ENCODE measurements around the gene RAVER1. TPM values are rescaled to one million over a fixed set of nuclear protein-coding genes. Genes with fewer than 3 reads are reported as not detected.

The RAVER1 gene
- total RNA-seq, 1 donor from 2014 or later: 78.2 TPM

GRCh38 chr19:10295305-10295846, 38.0 kb downstream of the RAVER1 start:
- Mint-ChIP-seq H3K9me3 (no peaks in the 10 kb centered on the region), H3K27ac (ENCODE audit: unreplicated experiment) (no peak overlapping the region), H3K36me3 (ENCODE audit: low read depth) (no peaks in the 10 kb centered on the region), H3K27me3 (ENCODE audit: low read depth) (peaks cover 85% of the 10 kb centered on the region), H3K4me1 (peaks cover 18% of the 10 kb centered on the region), H3K4me3 (no peak overlapping the region)
- no peak for TF ChIP-seq CTCF (conservative IDR thresholded peaks at IDR 0.05)
- no peak for DNase-seq (ENCODE audit: low read depth, low spot score)

- H3K27ac Mint-ChIP-seq (ENCODE audit: unreplicated experiment): no peak overlapping the region
- no peaks in the 10 kb centered on the region for H3K9me3 Mint-ChIP-seq
- H3K4me3 Mint-ChIP-seq: no peak overlapping the region
- no peak for TF ChIP-seq CTCF (conservative IDR thresholded peaks at IDR 0.05)
- H3K27me3 Mint-ChIP-seq (ENCODE audit: low read depth): peaks cover 87% of the 10 kb centered on the region
- H3K36me3 Mint-ChIP-seq (ENCODE audit: low read depth): no peaks in the 10 kb centered on the region
- H3K4me1 Mint-ChIP-seq: peaks cover 21% of the 10 kb centered on the region
- no peak for DNase-seq (ENCODE audit: low read depth, low spot score)
These were observed 39.0 kb downstream of the RAVER1 start for GRCh38 chr19:10294368-10294697.

- no peak for DNase-seq (ENCODE audit: low read depth, low spot score)
- Mint-ChIP-seq H3K27me3 (ENCODE audit: low read depth) (peaks cover 90% of the 10 kb centered on the region), H3K9me3 (no peaks in the 10 kb centered on the region), H3K4me3 (no peak overlapping the region), H3K36me3 (ENCODE audit: low read depth) (no peaks in the 10 kb centered on the region), H3K4me1 (peaks cover 22% of the 10 kb centered on the region), H3K27ac (ENCODE audit: unreplicated experiment) (no peak overlapping the region)
- TF ChIP-seq CTCF (conservative IDR thresholded peaks at IDR 0.05): no peak
These were observed 39.5 kb downstream of the RAVER1 start for GRCh38 chr19:10293637-10294367.

- Mint-ChIP-seq H3K9me3 (no peaks in the 10 kb centered on the region), H3K27me3 (ENCODE audit: low read depth) (peaks cover 98% of the 10 kb centered on the region), H3K27ac (ENCODE audit: unreplicated experiment) (no peak overlapping the region), H3K4me3 (peak overlapping the region; percentile 59), H3K36me3 (ENCODE audit: low read depth) (no peaks in the 10 kb centered on the region), H3K4me1 (peaks cover 27% of the 10 kb centered on the region)
- DNase-seq (ENCODE audit: low read depth, low spot score): no peak
- no peak for TF ChIP-seq CTCF (conservative IDR thresholded peaks at IDR 0.05)
These were observed 40.3 kb downstream of the RAVER1 start for GRCh38 chr19:10292789-10293636.

GRCh38 chr19:10292206-10292788, 41.0 kb downstream of the RAVER1 start:
- H3K4me3 Mint-ChIP-seq: peak overlapping the region; percentile 59
- no peak overlapping the region for H3K27ac Mint-ChIP-seq (ENCODE audit: unreplicated experiment)
- peaks cover 27% of the 10 kb centered on the region for H3K4me1 Mint-ChIP-seq
- no peaks in the 10 kb centered on the region for H3K36me3 Mint-ChIP-seq (ENCODE audit: low read depth)
- peaks cover 98% of the 10 kb centered on the region for H3K27me3 Mint-ChIP-seq (ENCODE audit: low read depth)
- DNase-seq (ENCODE audit: low read depth, low spot score): peak; percentile 65
- TF ChIP-seq CTCF (conservative IDR thresholded peaks at IDR 0.05): no peak
- H3K9me3 Mint-ChIP-seq: no peaks in the 10 kb centered on the region
